ENCODE measurements around the gene ADAD1.

GRCh38 chr4:122431351-122431750 is 52.5 kb downstream of the ADAD1 start:
- TF ChIP-seq CTCF (IDR thresholded peaks at IDR 0.05 in 2 of 3, conservative IDR thresholded peaks at IDR 0.05 in 1 of 3; ENCODE audit: borderline replicate concordance in 1 of 3, insufficient read depth in 1 of 3, low read depth in 2 of 3, low read length in 2 of 3) (no peak), POLR2A (IDR thresholded peaks at IDR 0.05; ENCODE audit: borderline replicate concordance, extremely low read depth, insufficient read depth, insufficient read length) (no peak), SP1 (IDR thresholded peaks at IDR 0.05; ENCODE audit: low read depth) (no peak), YY1 (IDR thresholded peaks at IDR 0.05; ENCODE audit: extremely low read depth, insufficient replicate concordance, low read depth, low read length) (no peak), POLR2AphosphoS5 (IDR thresholded peaks at IDR 0.05; ENCODE audit: low read depth, low read length) (no peak), CEBPB (IDR thresholded peaks at IDR 0.05; ENCODE audit: low read depth) (no peak), REST (IDR thresholded peaks at IDR 0.05; ENCODE audit: low read depth) (no peak), EZH2 (IDR thresholded peaks at IDR 0.05) (no peak), JUND (IDR thresholded peaks at IDR 0.05) (no peak), TCF7L2 (IDR thresholded peaks at IDR 0.05; ENCODE audit: borderline replicate concordance, extremely low read depth, insufficient read depth, insufficient read length) (no peak), ZNF274 (IDR thresholded peaks at IDR 0.05; ENCODE audit: low read depth, low read length) (no peak), SRF (IDR thresholded peaks at IDR 0.05; ENCODE audit: low read depth) (no peak)
- TF ChIP-seq, protein P1, sequence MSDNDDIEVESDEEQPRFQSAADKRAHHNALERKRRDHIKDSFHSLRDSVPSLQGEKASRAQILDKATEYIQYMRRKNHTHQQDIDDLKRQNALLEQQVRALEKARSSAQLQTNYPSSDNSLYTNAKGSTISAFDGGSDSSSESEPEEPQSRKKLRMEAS (IDR thresholded peaks at IDR 0.05): no peak
- TF ChIP-seq, protein P2, sequence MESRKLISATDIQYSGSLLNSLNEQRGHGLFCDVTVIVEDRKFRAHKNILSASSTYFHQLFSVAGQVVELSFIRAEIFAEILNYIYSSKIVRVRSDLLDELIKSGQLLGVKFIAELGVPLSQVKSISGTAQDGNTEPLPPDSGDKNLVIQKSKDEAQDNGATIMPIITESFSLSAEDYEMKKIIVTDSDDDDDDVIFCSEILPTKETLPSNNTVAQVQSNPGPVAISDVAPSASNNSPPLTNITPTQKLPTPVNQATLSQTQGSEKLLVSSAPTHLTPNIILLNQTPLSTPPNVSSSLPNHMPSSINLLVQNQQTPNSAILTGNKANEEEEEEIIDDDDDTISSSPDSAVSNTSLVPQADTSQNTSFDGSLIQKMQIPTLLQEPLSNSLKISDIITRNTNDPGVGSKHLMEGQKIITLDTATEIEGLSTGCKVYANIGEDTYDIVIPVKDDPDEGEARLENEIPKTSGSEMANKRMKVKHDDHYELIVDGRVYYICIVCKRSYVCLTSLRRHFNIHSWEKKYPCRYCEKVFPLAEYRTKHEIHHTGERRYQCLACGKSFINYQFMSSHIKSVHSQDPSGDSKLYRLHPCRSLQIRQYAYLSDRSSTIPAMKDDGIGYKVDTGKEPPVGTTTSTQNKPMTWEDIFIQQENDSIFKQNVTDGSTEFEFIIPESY (IDR thresholded peaks at IDR 0.05; ENCODE audit: extremely low read depth, insufficient replicate concordance, low read length): no peak

Data from HCT116 (cell line).